OCI-LY1 (cell line): ENCODE results near the gene SH3D19.

ENCODE experiments used
- CTCF ChIP-seq: fragments of 200-600 bp; sonication (generic), shearing (Covaris generic); IDR thresholded peaks from 2 replicates; pipeline ENCODE4 v1.5.1; 2017; ENCODE audit warnings: mild to moderate bottlenecking, antibody characterized with exemption, low read length, moderate library complexity, mixed read lengths
- EZH2 ChIP-seq: fragments of 200-600 bp; sonication (generic), shearing (Covaris generic); IDR thresholded peaks from 2 replicates; pipeline ENCODE4 v1.8.0; 2017; ENCODE audit warnings: borderline replicate concordance, mixed run types, mild to moderate bottlenecking, antibody characterized with exemption, low read length, moderate library complexity, mixed read lengths

GRCh38 chr4:151362404-151363164 is 37.2 kb upstream of the SH3D19 start:
- peak; percentile 97 for TF ChIP-seq CTCF
- TF ChIP-seq EZH2 = no peak
